ENCODE measurements around the gene CRY2.

DNA sequence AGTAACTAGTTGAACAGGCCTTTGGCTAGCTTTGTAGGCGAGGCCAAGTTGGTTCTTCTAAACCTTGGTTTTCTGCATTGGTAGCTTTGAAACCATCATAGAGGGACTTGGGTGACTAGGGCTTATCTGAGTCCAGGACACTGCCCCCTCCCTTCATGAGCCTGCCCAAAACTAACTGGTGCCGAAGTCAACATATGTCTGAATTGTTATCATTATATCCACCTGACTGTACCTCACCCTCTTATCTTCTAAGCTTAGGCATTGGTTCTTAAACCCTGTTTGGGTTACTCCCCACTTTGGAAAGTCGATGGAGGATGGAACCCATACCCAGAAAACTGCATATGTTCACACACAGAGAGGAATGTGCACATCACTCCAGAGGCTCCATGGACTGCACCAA, 30.6 kb downstream of the CRY2 start:
- TF ChIP-seq, protein P1, sequence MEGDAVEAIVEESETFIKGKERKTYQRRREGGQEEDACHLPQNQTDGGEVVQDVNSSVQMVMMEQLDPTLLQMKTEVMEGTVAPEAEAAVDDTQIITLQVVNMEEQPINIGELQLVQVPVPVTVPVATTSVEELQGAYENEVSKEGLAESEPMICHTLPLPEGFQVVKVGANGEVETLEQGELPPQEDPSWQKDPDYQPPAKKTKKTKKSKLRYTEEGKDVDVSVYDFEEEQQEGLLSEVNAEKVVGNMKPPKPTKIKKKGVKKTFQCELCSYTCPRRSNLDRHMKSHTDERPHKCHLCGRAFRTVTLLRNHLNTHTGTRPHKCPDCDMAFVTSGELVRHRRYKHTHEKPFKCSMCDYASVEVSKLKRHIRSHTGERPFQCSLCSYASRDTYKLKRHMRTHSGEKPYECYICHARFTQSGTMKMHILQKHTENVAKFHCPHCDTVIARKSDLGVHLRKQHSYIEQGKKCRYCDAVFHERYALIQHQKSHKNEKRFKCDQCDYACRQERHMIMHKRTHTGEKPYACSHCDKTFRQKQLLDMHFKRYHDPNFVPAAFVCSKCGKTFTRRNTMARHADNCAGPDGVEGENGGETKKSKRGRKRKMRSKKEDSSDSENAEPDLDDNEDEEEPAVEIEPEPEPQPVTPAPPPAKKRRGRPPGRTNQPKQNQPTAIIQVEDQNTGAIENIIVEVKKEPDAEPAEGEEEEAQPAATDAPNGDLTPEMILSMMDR (IDR thresholded peaks at IDR 0.05): no peak
- no peak for TF ChIP-seq POLR2A (IDR thresholded peaks at IDR 0.05)
